ENCODE measurements around the gene KCNJ4.

GRCh38 chr22:38424525-38425080, 30.4 kb downstream of the KCNJ4 start:
- no peak for TF ChIP-seq CTCF (conservative IDR thresholded peaks at IDR 0.05; ENCODE audit: low read length)
- no peak for TF ChIP-seq EZH2phosphoT487 (IDR thresholded peaks at IDR 0.05; ENCODE audit: borderline replicate concordance, low read depth, low read length)

Data from OCI-LY7 (cell line).